HCT116 (cell line): ENCODE results near the gene ZNF423. TPM values are rescaled to one million over a fixed set of nuclear protein-coding genes. Genes with fewer than 3 reads are reported as not detected.

ENCODE experiments used
- ATAC-seq: fragments of 200-7000 bp; cut with Tn5 transposase; 2 replicates; pipeline ENCODE4 v1.9.1; 2020; ENCODE audit warnings: mild to moderate bottlenecking, moderate library complexity
- BruUV-seq: library from RNA; stranded (reverse); fragments of 400-500 nt; replicated peaks from 2 replicates; lab custom pipeline; 2021; lab: Mats Ljungman, UMichigan
- CTCF ChIA-PET: fragments of 300-600 bp; sonication (Branson Sonifier 250); formaldehyde crosslinking; loops from one replicate; lab custom pipeline; 2021; ENCODE audit warnings: antibody characterized with exemption; lab: Charles Lee
- POLR2A ChIA-PET: fragments of 300-600, 350-600 bp; sonication (Branson Sonifier 250); formaldehyde crosslinking; loops from one replicate; lab custom pipeline; 2021; ENCODE audit warnings: antibody characterized with exemption; lab: Charles Lee
- RAD21 ChIA-PET, 2 experiments: fragments of 300-600 bp; sonication (Branson Sonifier 250); formaldehyde crosslinking; loops; one replicate each; lab custom pipeline; 2023; ENCODE audit warnings: low total read pairs in 2 of 2; ENCODE audit not compliant: uncharacterized antibody in 2 of 2, unreplicated experiment in 2 of 2, low non-redundant PET in 1 of 2; lab: Charles Lee
- DNase-seq: peaks from one replicate; pipeline ENCODE4 v3.0.0-alpha.2; 2010; ENCODE audit warnings: low read depth, low spot score
- H2AFZ ChIP-seq: fragments of 200-600 bp; shearing (Covaris generic), sonication (generic); 2 replicates; pipeline ENCODE4 v1.6.1; 2017; ENCODE audit warnings: low read depth, mixed run types, mixed read lengths, antibody characterized with exemption, low read length; ENCODE audit not compliant: poor library complexity, severe bottlenecking
- H3K27ac ChIP-seq: 2 replicates; pipeline ENCODE4 v1.5.1; 2012; ENCODE audit warnings: low read depth, low read length
- H3K27me3 ChIP-seq: fragments of 200-600 bp; sonication (generic); 2 replicates; pipeline ENCODE4 v1.6.1; 2016; ENCODE audit warnings: mixed run types, low read length, mixed read lengths; ENCODE audit not compliant: insufficient read depth
- H3K36me3 ChIP-seq, 2 experiments: fragments of 200-500 bp in 1 of 2; fragments of 200-600 bp in 1 of 2; sonication (Bioruptor generic) in 1 of 2; sonication (generic) in 1 of 2; 2 replicates each; pipeline versions ENCODE4 v1.5.1 to v1.6.1; 2014 to 2016; ENCODE audit warnings: low read length in 2 of 2, inconsistent platforms in 1 of 2, mixed read lengths in 1 of 2, mixed run types in 1 of 2; ENCODE audit not compliant: insufficient read depth in 2 of 2, control insufficient read depth in 1 of 2
- H3K4me1 ChIP-seq, 2 experiments: fragments of 200-600 bp in 1 of 2; sonication (generic) in 1 of 2; 2 replicates each; pipeline versions ENCODE4 v1.5.1 to v1.6.1; 2012 to 2017; ENCODE audit warnings: low read length in 2 of 2, inconsistent platforms in 1 of 2, mild to moderate bottlenecking in 1 of 2, mixed read lengths in 1 of 2, mixed run types in 1 of 2, moderate library complexity in 1 of 2; ENCODE audit not compliant: insufficient read depth in 2 of 2, control insufficient read depth in 1 of 2
- H3K4me2 ChIP-seq: fragments of 200-600 bp; sonication (generic); 2 replicates; pipeline ENCODE4 v1.6.1; 2017; ENCODE audit warnings: mixed run types, low read length, mixed read lengths
- H3K4me3 ChIP-seq, 2 experiments: fragments of 200-600 bp in 1 of 2; sonication (generic) in 1 of 2; replicated peaks in 1 of 2; 2 replicates each; pipeline ENCODE4 v1.5.1; 2011 to 2016; ENCODE audit warnings: low read length in 2 of 2, control low read depth in 1 of 2, low read depth in 1 of 2, mild to moderate bottlenecking in 1 of 2, mixed read lengths in 1 of 2, mixed run types in 1 of 2
- H3K79me2 ChIP-seq: fragments of 200-600 bp; sonication (generic); 2 replicates; pipeline ENCODE4 v1.6.1; 2017; ENCODE audit warnings: mild to moderate bottlenecking, mixed run types, low read length, moderate library complexity, mixed read lengths; ENCODE audit not compliant: insufficient read depth
- H3K9ac ChIP-seq: fragments of 200-600 bp; sonication (generic); 2 replicates; pipeline ENCODE4 v1.6.1; 2016; ENCODE audit warnings: low read length, mixed read lengths
- H3K9me2 ChIP-seq: fragments of 200-600 bp; sonication (generic), shearing (Covaris generic); 2 replicates; pipeline ENCODE4 v1.6.1; 2017; ENCODE audit warnings: mixed run types, mild to moderate bottlenecking, moderate library complexity; ENCODE audit not compliant: insufficient read depth
- H3K9me3 ChIP-seq, 2 experiments: fragments of 200-500 bp in 1 of 2; fragments of 200-600 bp in 1 of 2; sonication (Bioruptor generic) in 1 of 2; sonication (generic) in 1 of 2; 2 replicates each; pipeline ENCODE4 v1.6.1; 2014 to 2017; ENCODE audit warnings: low read length in 2 of 2, mixed read lengths in 2 of 2, inconsistent platforms in 1 of 2, low read depth in 1 of 2, mild to moderate bottlenecking in 1 of 2, mixed run types in 1 of 2, moderate library complexity in 1 of 2; ENCODE audit not compliant: control insufficient read depth in 1 of 2, insufficient read depth in 1 of 2
- H4K20me1 ChIP-seq: fragments of 200-600 bp; sonication (generic), shearing (Covaris generic); 2 replicates; pipeline ENCODE4 v1.6.1; 2017; ENCODE audit warnings: mixed run types, mild to moderate bottlenecking, moderate library complexity; ENCODE audit not compliant: insufficient read depth
- EGR1 ChIP-seq: IDR thresholded peaks from 2 replicates; pipeline ENCODE4 v1.6.1; 2012; ENCODE audit warnings: low read depth
- ELF1 ChIP-seq: IDR thresholded peaks from 2 replicates; pipeline ENCODE4 v1.6.1; 2012; ENCODE audit warnings: low read depth, borderline replicate concordance
- EZH2phosphoT487 ChIP-seq: fragments of 200-600 bp; IDR thresholded peaks from 2 replicates; pipeline ENCODE4 v1.6.1; 2018; ENCODE audit warnings: antibody characterized with exemption, borderline replicate concordance
- MAX ChIP-seq: IDR thresholded peaks from 2 replicates; pipeline ENCODE4 v1.6.1; 2012
- POLR2A ChIP-seq: IDR thresholded peaks from 2 replicates; pipeline ENCODE4 v1.7.0; 2011; ENCODE audit warnings: borderline replicate concordance; ENCODE audit not compliant: insufficient read depth, insufficient read length; ENCODE audit errors: extremely low read depth
- POLR2AphosphoS5 ChIP-seq: IDR thresholded peaks from 2 replicates; pipeline ENCODE4 v1.6.1; 2011; ENCODE audit warnings: mild to moderate bottlenecking, low read depth, low read length, moderate library complexity
- RAD21 ChIP-seq: IDR thresholded peaks from 2 replicates; pipeline ENCODE4 v1.6.1; 2012; ENCODE audit warnings: low read depth, mild to moderate bottlenecking
- REST ChIP-seq: IDR thresholded peaks from 2 replicates; pipeline ENCODE4 v1.6.1; 2012; ENCODE audit warnings: low read depth
- SIN3A ChIP-seq: IDR thresholded peaks from 2 replicates; pipeline ENCODE4 v1.6.1; 2012; ENCODE audit warnings: low read depth
- SP1 ChIP-seq: IDR thresholded peaks from 2 replicates; pipeline ENCODE4 v1.6.1; 2012; ENCODE audit warnings: low read depth
- YY1 ChIP-seq: IDR thresholded peaks from 2 replicates; pipeline ENCODE4 v1.6.1; 2011; ENCODE audit warnings: low read length, low read depth, moderate library complexity, mild to moderate bottlenecking; ENCODE audit not compliant: insufficient replicate concordance; ENCODE audit errors: extremely low read depth
- ZFX ChIP-seq: fragments of 450-650 bp; IDR thresholded peaks from 2 replicates; pipeline ENCODE4 v1.6.1; 2017
- ZNF274 ChIP-seq: fragments of 200-500 bp; sonication (Bioruptor generic); IDR thresholded peaks from 2 replicates; pipeline ENCODE4 v1.6.1; 2014; ENCODE audit warnings: mild to moderate bottlenecking, low read depth, low read length, inconsistent platforms
- intact Hi-C: fragments of 100-400 bp; cut with micrococcal nuclease; formaldehyde crosslinking; loops from 2 replicates; pipeline ENCODE4 v1.10.0; 2022
- total RNA-seq: library from RNA; stranded (reverse); gene quantifications from one replicate; pipeline ENCODE4 v1.2.1, GENCODE V29; 2021; ENCODE audit not compliant: unreplicated experiment

Gene ZNF423
- total RNA-seq, 1 experiment from 2014 or later, result 0.22 TPM

- CTCF ChIA-PET, result no interaction called here
Observed at GRCh38 chr16:49505556-49505955, 350.4 kb downstream of the ZNF423 start.

More at GRCh38 chr16:49505556-49505955, 350.4 kb downstream of the ZNF423 start:
- no peak overlapping the region for H2AFZ ChIP-seq
- intact Hi-C loops, result no loop called here
- ChIA-PET RAD21 (no interaction called here), POLR2A (no interaction called here)
- no peaks in the 10 kb centered on the region for H3K9me3 ChIP-seq
- H3K27me3 ChIP-seq, result no peaks in the 10 kb centered on the region
- DNase-seq, result no peak
- H3K36me3 ChIP-seq, result no peaks in the 10 kb centered on the region
- H3K4me3 ChIP-seq, result no peak overlapping the region
- no peaks in the 10 kb centered on the region for H3K4me1 ChIP-seq
- TF ChIP-seq YY1 (no peak), ZNF274 (no peak), ELF1 (no peak), MAX (no peak), EZH2phosphoT487 (no peak), SP1 (no peak), EGR1 (no peak), REST (no peak), POLR2A (no peak), POLR2AphosphoS5 (no peak), SIN3A (no peak), RAD21 (no peak), ZFX (no peak)
- no peaks in the 10 kb centered on the region for H4K20me1 ChIP-seq
- no peak for ATAC-seq
- H3K79me2 ChIP-seq, result no peaks in the 10 kb centered on the region
- no peak overlapping the region for H3K9ac ChIP-seq
- H3K4me2 ChIP-seq, result no peak overlapping the region
- BruUV-seq, result no TSS peak
- H3K9me2 ChIP-seq, result no peaks in the 10 kb centered on the region
- H3K27ac ChIP-seq, result no peak overlapping the region
